AG10803 (cell line): ENCODE data around the gene PTPRM.
"Not testable (repeated sequence)": the region's sequence is repeated elsewhere in the genome, so short reads cannot be mapped to it uniquely, and the experiment has no call there.

Experiments
- DNase-seq: peaks from one replicate; pipeline ENCODE4 v3.0.0; 2010; ENCODE audit warnings: low read depth
- H3K4me3 ChIP-seq: 2 replicates; pipeline ENCODE4 v1.5.1; 2011; ENCODE audit warnings: mild to moderate bottlenecking, low read length, control low read depth
- CTCF ChIP-seq: conservative IDR thresholded peaks from 2 replicates; pipeline ENCODE4 v1.5.1; 2011; ENCODE audit warnings: mild to moderate bottlenecking, low read length, control low read depth, inconsistent platforms

The PTPRM gene

DNA sequence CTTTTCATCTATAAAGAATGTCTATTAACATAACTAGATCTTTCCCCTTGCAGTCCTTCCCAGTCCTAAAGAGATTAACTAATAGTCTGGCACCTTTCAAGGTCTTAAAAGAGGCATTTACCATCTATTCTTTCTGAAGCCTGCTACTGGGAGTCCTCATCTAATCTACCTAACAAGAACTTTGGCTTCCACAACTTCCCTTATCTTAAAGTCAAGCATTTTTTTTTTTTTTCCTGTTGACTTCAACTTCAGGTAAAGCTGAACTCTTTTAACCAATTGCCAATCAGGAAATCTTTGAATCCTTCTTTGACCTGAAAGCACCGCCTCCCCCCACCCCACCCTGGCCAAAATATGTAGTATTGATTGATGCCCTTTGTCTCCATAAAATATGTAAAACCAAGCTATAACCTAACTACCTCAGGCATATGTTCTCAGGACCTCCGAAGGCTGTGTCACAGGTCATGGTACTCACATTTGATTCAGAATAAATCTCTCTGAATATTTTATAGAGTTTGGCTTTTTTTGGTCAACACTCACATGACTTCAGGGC lies 168.6 kb downstream of the PTPRM start:
- no peak overlapping the region for H3K4me3 ChIP-seq
- no peak for DNase-seq
- TF ChIP-seq CTCF = no peak

DNA sequence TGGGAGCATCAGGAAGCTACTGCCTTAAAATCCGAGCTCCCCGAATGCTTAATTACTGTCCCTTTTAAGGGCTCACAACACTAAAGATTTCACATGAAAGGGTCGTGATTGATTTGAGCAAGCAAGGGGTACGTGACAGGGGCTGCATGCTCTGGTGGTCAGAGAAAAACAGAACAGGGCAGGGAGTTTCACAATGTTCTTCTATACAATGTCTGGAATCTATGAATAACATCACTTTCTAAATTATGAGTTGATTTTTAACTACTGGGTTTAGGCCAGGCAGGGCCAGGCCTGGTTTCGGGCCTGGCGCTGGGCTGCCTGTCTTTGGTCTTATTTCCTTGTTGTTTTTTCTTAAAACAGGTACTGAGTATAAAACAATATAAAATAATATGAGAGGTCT lies 169.4 kb downstream of the PTPRM start:
- not testable (repeated sequence) for DNase-seq, H3K4me3 ChIP-seq

DNA sequence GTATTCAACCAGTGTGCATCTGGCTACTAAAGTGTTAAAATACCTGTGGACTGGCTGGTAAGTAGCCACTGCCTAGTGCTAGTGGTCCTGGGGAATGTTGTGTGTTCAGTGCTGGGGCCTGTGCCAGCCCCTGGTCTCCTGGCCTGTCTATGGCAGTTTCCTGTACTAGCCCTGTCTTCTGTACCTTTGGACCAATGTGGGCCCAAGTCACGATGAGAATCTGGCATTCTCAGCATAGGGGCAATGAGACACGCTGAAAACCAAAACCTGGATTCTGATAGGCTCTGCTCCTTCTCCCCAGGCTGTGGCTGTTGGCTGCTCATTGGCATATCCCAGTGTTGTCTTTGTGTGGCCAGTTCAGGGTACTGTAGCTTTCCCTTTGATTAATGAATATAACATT lies 170.4 kb downstream of the PTPRM start:
- no peak for TF ChIP-seq CTCF
- DNase-seq = no peak
- no peak overlapping the region for H3K4me3 ChIP-seq

DNA sequence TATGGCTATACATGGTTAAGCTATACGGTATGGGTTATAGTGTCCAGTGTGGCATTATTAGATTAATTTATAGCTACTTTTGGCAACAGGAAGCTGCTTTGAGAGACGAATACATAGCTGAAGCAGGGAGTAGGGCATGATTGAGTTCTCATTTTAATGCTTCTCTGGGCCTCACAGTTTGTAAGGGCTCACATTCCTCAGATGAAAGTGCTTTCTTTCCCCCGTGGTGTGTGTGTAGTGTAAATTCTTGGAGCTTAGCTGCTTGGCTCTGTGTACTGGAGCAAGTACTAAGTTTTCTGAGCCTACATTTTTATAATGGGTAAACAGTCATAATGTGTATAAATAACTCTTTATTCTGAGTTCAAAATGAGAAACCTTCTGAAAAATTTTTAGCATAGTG lies 173.7 kb downstream of the PTPRM start:
- no peak for TF ChIP-seq CTCF
- no peak overlapping the region for H3K4me3 ChIP-seq
- peak; percentile 37 for DNase-seq

- no peak overlapping the region for H3K4me3 ChIP-seq
- no peak for TF ChIP-seq CTCF
- no peak for DNase-seq
Measured at GRCh38 chr18:7741640-7742039, 174.5 kb downstream of the PTPRM start.

DNA sequence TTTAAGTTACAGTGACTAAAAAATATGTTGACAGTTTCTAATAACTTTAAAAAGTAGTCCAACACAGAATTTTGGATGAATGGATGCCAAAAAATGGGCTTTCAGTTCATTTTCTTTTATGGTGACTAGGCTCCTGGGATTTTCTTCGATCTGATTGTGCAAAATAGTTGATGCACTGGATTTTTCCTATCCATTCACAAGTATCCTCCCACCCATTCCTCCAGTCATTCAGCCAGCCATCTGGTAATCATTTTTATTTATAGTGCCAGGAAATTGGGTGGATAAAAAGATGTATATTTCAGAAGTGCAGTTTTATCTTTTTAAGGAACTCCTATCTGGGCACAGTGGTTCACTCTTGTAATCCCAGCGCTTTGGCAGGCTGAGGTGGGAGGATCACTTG lies 175.1 kb downstream of the PTPRM start:
- no peak for TF ChIP-seq CTCF
- DNase-seq = no peak
- no peak overlapping the region for H3K4me3 ChIP-seq

DNA sequence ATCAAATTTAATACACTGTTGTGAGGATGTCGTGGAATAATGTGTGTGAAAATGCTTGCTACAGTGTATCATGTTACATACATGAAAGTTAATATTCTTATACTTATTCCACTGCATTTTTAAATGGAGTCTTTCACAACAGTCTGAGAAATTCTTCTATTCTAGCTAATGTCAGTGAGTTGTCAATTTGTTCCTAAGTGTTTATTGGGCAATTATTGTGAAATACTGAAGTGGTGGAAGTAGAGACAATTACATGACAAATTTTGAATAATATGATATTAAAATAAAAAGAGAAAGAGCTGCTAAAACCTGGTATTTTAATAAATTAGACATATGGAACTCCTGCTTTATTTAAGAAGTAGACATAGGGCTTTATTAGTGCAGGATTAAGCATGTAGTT lies 176.1 kb downstream of the PTPRM start:
- no peak overlapping the region for H3K4me3 ChIP-seq
- TF ChIP-seq CTCF = no peak
- no peak for DNase-seq

DNA sequence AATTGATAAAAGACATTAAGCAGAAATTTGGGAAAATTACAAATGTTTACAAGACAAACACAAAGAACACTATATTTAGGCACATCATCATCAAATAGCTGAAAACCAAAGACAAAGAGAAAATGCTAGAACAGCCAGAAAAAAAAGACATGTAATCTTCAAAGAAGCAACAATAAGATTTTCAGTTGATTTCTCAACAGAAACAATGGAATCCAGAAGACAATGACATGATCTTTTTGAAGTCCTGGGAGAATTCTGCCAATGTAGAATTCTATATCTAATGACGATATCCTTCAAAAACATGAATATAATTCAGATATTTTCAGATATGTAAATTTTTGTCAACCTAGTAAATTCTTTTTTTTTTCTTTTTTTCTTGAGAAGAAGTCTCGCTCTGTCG lies 179.0 kb downstream of the PTPRM start:
- DNase-seq = no peak
- H3K4me3 ChIP-seq = no peak overlapping the region
- TF ChIP-seq CTCF = no peak
